Breast epithelium (tissue), 3 donors: ENCODE measurements around the gene NMRK1.

ENCODE experiments used
- CTCF ChIP-seq, 3 donors: fragments of 450-650 bp; IDR thresholded peaks; one replicate each; pipeline ENCODE4 v1.5.1; 2016 to 2017; ENCODE audit warnings: antibody characterized with exemption in 3 of 3, mild to moderate bottlenecking in 3 of 3, moderate library complexity in 3 of 3
- POLR2A ChIP-seq: fragments of 450-650 bp; IDR thresholded peaks from one replicate; pipeline ENCODE4 v1.6.1; 2016; ENCODE audit warnings: antibody characterized with exemption, mild to moderate bottlenecking, moderate library complexity
- POLR2AphosphoS5 ChIP-seq, 3 donors: sonication (generic); formaldehyde crosslinking; IDR thresholded peaks; one replicate each; pipeline ENCODE4 v1.6.1; 2017; ENCODE audit warnings: antibody characterized with exemption in 3 of 3

- no peak for TF ChIP-seq CTCF (IDR thresholded peaks at IDR 0.05)
- no peak for TF ChIP-seq POLR2A
- no peak for TF ChIP-seq POLR2AphosphoS5 (IDR thresholded peaks at IDR 0.05)
Measured at GRCh38 chr9:75019022-75019421, 68.9 kb downstream of the NMRK1 start.
